Measurements from ENCODE around the gene SARS2.

SARS2 gene

GRCh38 chr19:38917516-38917915 is 13.0 kb downstream of the SARS2 start:
- H3K4me3 ChIP-seq (ENCODE audit: low read length), result no peak overlapping the region
- no peak for TF ChIP-seq ZNF274 (IDR thresholded peaks at IDR 0.05; ENCODE audit: low read depth, low read length)

- H3K4me3 ChIP-seq (ENCODE audit: low read length), result no peak overlapping the region
- no peak for TF ChIP-seq ZNF274 (IDR thresholded peaks at IDR 0.05; ENCODE audit: low read depth, low read length)
These were observed 14.9 kb downstream of the SARS2 start for GRCh38 chr19:38915329-38916321.

- TF ChIP-seq ZNF274 (IDR thresholded peaks at IDR 0.05; ENCODE audit: low read depth, low read length), result no peak
- no peak overlapping the region for H3K4me3 ChIP-seq (ENCODE audit: low read length)
These were observed 16.6 kb downstream of the SARS2 start for GRCh38 chr19:38913958-38914357.

- TF ChIP-seq ZNF274 (IDR thresholded peaks at IDR 0.05; ENCODE audit: low read depth, low read length), result no peak
- H3K4me3 ChIP-seq (ENCODE audit: low read length), result no peak overlapping the region
These were observed 17.7 kb downstream of the SARS2 start for GRCh38 chr19:38912600-38913514.

- TF ChIP-seq ZNF274 (IDR thresholded peaks at IDR 0.05; ENCODE audit: low read depth, low read length), result no peak
These were observed 19.1 kb downstream of the SARS2 start for GRCh38 chr19:38911388-38912001.

GRCh38 chr19:38910488-38910887 is 20.1 kb downstream of the SARS2 start:
- no peak for TF ChIP-seq ZNF274 (IDR thresholded peaks at IDR 0.05; ENCODE audit: low read depth, low read length)
- no peak overlapping the region for H3K4me3 ChIP-seq (ENCODE audit: low read length)

More at GRCh38 chr19:38911388-38912001, 19.1 kb downstream of the SARS2 start:
- H3K4me3 ChIP-seq (ENCODE audit: low read length), result no peak overlapping the region

GRCh38 chr19:38908911-38909310 is 21.7 kb downstream of the SARS2 start:
- no peak for TF ChIP-seq ZNF274 (IDR thresholded peaks at IDR 0.05; ENCODE audit: low read depth, low read length)

GRCh38 chr19:38907670-38908069 is 22.9 kb downstream of the SARS2 start:
- TF ChIP-seq ZNF274 (IDR thresholded peaks at IDR 0.05; ENCODE audit: low read depth, low read length), result peak; percentile 54
- H3K4me3 ChIP-seq (ENCODE audit: low read length), result no peak overlapping the region

More at GRCh38 chr19:38908911-38909310, 21.7 kb downstream of the SARS2 start:
- no peak overlapping the region for H3K4me3 ChIP-seq (ENCODE audit: low read length)

- no peak for TF ChIP-seq ZNF274 (IDR thresholded peaks at IDR 0.05; ENCODE audit: low read depth, low read length)
These were observed 23.3 kb downstream of the SARS2 start for GRCh38 chr19:38907227-38907626.

GRCh38 chr19:38905620-38906019 is 24.9 kb downstream of the SARS2 start:
- no peak overlapping the region for H3K4me3 ChIP-seq (ENCODE audit: low read length)
- no peak for TF ChIP-seq ZNF274 (IDR thresholded peaks at IDR 0.05; ENCODE audit: low read depth, low read length)

More at GRCh38 chr19:38907227-38907626, 23.3 kb downstream of the SARS2 start:
- H3K4me3 ChIP-seq (ENCODE audit: low read length), result no peak overlapping the region

GRCh38 chr19:38904581-38905539 is 25.7 kb downstream of the SARS2 start:
- H3K4me3 ChIP-seq (ENCODE audit: low read length), result no peak overlapping the region
- TF ChIP-seq ZNF274 (IDR thresholded peaks at IDR 0.05; ENCODE audit: low read depth, low read length), result no peak

GRCh38 chr19:38901683-38902082 is 28.9 kb downstream of the SARS2 start:
- no peak overlapping the region for H3K4me3 ChIP-seq (ENCODE audit: low read length)
- TF ChIP-seq ZNF274 (IDR thresholded peaks at IDR 0.05; ENCODE audit: low read depth, low read length), result no peak

- H3K4me3 ChIP-seq (ENCODE audit: low read length), result peak overlapping the region; percentile 91; the same call in 1 of the 2 replicates
- no peak for TF ChIP-seq ZNF274 (IDR thresholded peaks at IDR 0.05; ENCODE audit: low read depth, low read length)
These were observed 29.8 kb downstream of the SARS2 start for GRCh38 chr19:38900743-38901190.

Data from GM08714 (cell line).